Endothelial cell (in vitro differentiated cells): ENCODE measurements around the gene ADAMTS12. TPM values are rescaled to one million over a fixed set of nuclear protein-coding genes. Genes with fewer than 3 reads are reported as not detected.

Experiments used
- DNase-seq: peaks from one replicate; pipeline ENCODE4 v3.0.0; 2021; ENCODE audit warnings: low spot score
- H3K27ac Mint-ChIP-seq: one replicate; pipeline ENCODE4 v1.8.0; 2021; ENCODE audit warnings: mixed read lengths, inconsistent platforms; ENCODE audit not compliant: unreplicated experiment
- H3K27me3 Mint-ChIP-seq: one replicate; pipeline ENCODE4 v1.8.0; 2021; ENCODE audit warnings: mild to moderate bottlenecking, moderate library complexity, mixed read lengths, inconsistent platforms; ENCODE audit not compliant: unreplicated experiment
- H3K36me3 Mint-ChIP-seq: one replicate; pipeline ENCODE4 v1.8.0; 2021; ENCODE audit warnings: mild to moderate bottlenecking, low read depth, mixed read lengths, inconsistent platforms; ENCODE audit not compliant: unreplicated experiment
- H3K4me1 Mint-ChIP-seq: one replicate; pipeline ENCODE4 v1.8.0; 2021; ENCODE audit warnings: mild to moderate bottlenecking, mixed read lengths, inconsistent platforms; ENCODE audit not compliant: unreplicated experiment
- H3K4me3 Mint-ChIP-seq: one replicate; pipeline ENCODE4 v1.8.0; 2021; ENCODE audit warnings: mild to moderate bottlenecking, mixed read lengths, inconsistent platforms; ENCODE audit not compliant: unreplicated experiment
- H3K9me3 Mint-ChIP-seq: one replicate; pipeline ENCODE4 v1.8.0; 2021; ENCODE audit warnings: mixed read lengths, inconsistent platforms; ENCODE audit not compliant: unreplicated experiment
- CTCF ChIP-seq: fragments of 200-600 bp; sonication (generic); IDR thresholded peaks from one replicate; pipeline ENCODE4 v1.5.0; 2021; ENCODE audit warnings: antibody characterized with exemption; ENCODE audit not compliant: unreplicated experiment
- total RNA-seq: library from RNA; stranded (reverse); fragmentation: NEBNext Ultra II Directional; extraction: Animal tissue kit (Norgen Biotek cat#: 25700); gene quantifications from one replicate; pipeline ENCODE4 v1.2.1, GENCODE V29; 2021; ENCODE audit not compliant: unreplicated experiment

The ADAMTS12 gene
- total RNA-seq, 1 donor from 2014 or later: 9.8 TPM

- Mint-ChIP-seq H3K36me3 (no peaks in the 10 kb centered on the region), H3K9me3 (no peaks in the 10 kb centered on the region), H3K4me1 (peaks cover 4% of the 10 kb centered on the region), H3K4me3 (no peak overlapping the region), H3K27me3 (no peaks in the 10 kb centered on the region), H3K27ac (no peak overlapping the region)
- DNase-seq: no peak
- no peak for TF ChIP-seq CTCF
Observed at GRCh38 chr5:33857037-33857436, 34.8 kb downstream of the ADAMTS12 start.

- H3K9me3 Mint-ChIP-seq: no peaks in the 10 kb centered on the region
- no peaks in the 10 kb centered on the region for H3K27me3 Mint-ChIP-seq
- DNase-seq: no peak
- H3K4me3 Mint-ChIP-seq: no peak overlapping the region
- peaks cover 8% of the 10 kb centered on the region for H3K4me1 Mint-ChIP-seq
- no peaks in the 10 kb centered on the region for H3K36me3 Mint-ChIP-seq
- TF ChIP-seq CTCF: no peak
- no peak overlapping the region for H3K27ac Mint-ChIP-seq
Observed at GRCh38 chr5:33855396-33855795, 36.4 kb downstream of the ADAMTS12 start.

GRCh38 chr5:33854733-33855151 lies 37.0 kb downstream of the ADAMTS12 start:
- Mint-ChIP-seq H3K36me3 (no peaks in the 10 kb centered on the region), H3K4me3 (no peak overlapping the region), H3K27ac (no peak overlapping the region)

GRCh38 chr5:33852837-33853236 lies 39.0 kb downstream of the ADAMTS12 start:
- Mint-ChIP-seq H3K27ac (no peak overlapping the region), H3K27me3 (no peaks in the 10 kb centered on the region), H3K4me3 (no peak overlapping the region), H3K4me1 (peaks cover 12% of the 10 kb centered on the region), H3K36me3 (no peaks in the 10 kb centered on the region), H3K9me3 (no peaks in the 10 kb centered on the region)
- no peak for TF ChIP-seq CTCF
- no peak for DNase-seq

More at GRCh38 chr5:33854733-33855151, 37.0 kb downstream of the ADAMTS12 start:
- DNase-seq: no peak
- Mint-ChIP-seq H3K27me3 (no peaks in the 10 kb centered on the region), H3K9me3 (no peaks in the 10 kb centered on the region), H3K4me1 (peaks cover 14% of the 10 kb centered on the region)
- TF ChIP-seq CTCF: no peak

GRCh38 chr5:33852319-33852718 lies 39.5 kb downstream of the ADAMTS12 start:
- H3K9me3 Mint-ChIP-seq: no peaks in the 10 kb centered on the region
- H3K4me1 Mint-ChIP-seq: peaks cover 12% of the 10 kb centered on the region
- H3K4me3 Mint-ChIP-seq: no peak overlapping the region
- TF ChIP-seq CTCF: no peak
- DNase-seq: no peak
- H3K27ac Mint-ChIP-seq: no peak overlapping the region
- no peaks in the 10 kb centered on the region for H3K36me3 Mint-ChIP-seq
- no peaks in the 10 kb centered on the region for H3K27me3 Mint-ChIP-seq
